Transverse colon (tissue), 3 donors: ENCODE measurements around the gene ESR1.

Experiments
- CTCF ChIP-seq, 5 experiments: fragments of 200-600 bp in 3 of 5; fragments of 450-650 bp in 2 of 5; sonication (generic) in 3 of 5; IDR thresholded peaks; 1 replicate in 2 of 5; 2 replicates in 3 of 5; pipeline ENCODE4 v1.5.1; 2016 to 2017; ENCODE audit warnings: antibody characterized with exemption in 5 of 5, inconsistent platforms in 3 of 5, mild to moderate bottlenecking in 2 of 5, moderate library complexity in 1 of 5
- EP300 ChIP-seq: sonication (generic); formaldehyde crosslinking; IDR thresholded peaks from one replicate; pipeline ENCODE4 v1.6.1; 2017; ENCODE audit warnings: antibody characterized with exemption, low read depth
- POLR2A ChIP-seq: fragments of 450-650 bp; IDR thresholded peaks from one replicate; pipeline ENCODE4 v1.6.1; 2016; ENCODE audit warnings: antibody characterized with exemption, mild to moderate bottlenecking, moderate library complexity

GRCh38 chr6:151998784-151999183, 191.3 kb downstream of the ESR1 start:
- no peak for TF ChIP-seq CTCF (IDR thresholded peaks at IDR 0.05)
- no peak for TF ChIP-seq POLR2A
- TF ChIP-seq EP300, result no peak
